Measurements from ENCODE around the gene HRH1.

DNA sequence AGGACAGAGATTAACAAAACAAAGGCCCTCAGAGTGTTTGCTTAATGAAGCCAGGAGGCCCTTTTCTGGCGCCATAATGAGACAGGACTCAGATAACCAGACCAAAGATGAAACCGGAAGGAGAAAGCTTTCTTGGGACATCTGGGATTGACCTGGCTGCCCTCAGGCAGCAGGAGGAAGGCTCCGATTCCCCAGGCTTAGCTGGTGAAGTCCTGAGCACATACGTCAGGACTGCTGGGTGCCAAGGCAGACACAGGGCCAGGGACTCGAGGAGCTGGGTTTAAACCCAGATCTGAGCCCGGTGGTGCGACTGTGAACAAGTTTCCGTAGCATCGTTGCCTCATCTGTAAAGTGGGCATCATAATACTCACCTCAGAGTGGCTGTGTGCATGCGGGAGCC is 36.7 kb upstream of the HRH1 start:
- TF ChIP-seq, protein P1, sequence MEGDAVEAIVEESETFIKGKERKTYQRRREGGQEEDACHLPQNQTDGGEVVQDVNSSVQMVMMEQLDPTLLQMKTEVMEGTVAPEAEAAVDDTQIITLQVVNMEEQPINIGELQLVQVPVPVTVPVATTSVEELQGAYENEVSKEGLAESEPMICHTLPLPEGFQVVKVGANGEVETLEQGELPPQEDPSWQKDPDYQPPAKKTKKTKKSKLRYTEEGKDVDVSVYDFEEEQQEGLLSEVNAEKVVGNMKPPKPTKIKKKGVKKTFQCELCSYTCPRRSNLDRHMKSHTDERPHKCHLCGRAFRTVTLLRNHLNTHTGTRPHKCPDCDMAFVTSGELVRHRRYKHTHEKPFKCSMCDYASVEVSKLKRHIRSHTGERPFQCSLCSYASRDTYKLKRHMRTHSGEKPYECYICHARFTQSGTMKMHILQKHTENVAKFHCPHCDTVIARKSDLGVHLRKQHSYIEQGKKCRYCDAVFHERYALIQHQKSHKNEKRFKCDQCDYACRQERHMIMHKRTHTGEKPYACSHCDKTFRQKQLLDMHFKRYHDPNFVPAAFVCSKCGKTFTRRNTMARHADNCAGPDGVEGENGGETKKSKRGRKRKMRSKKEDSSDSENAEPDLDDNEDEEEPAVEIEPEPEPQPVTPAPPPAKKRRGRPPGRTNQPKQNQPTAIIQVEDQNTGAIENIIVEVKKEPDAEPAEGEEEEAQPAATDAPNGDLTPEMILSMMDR (IDR thresholded peaks at IDR 0.05) = no peak
- no peak for TF ChIP-seq POLR2A (IDR thresholded peaks at IDR 0.05)

Measured in heart left ventricle (tissue), 13 donors.